Measurements from ENCODE around the gene IL34.

The IL34 gene

DNA sequence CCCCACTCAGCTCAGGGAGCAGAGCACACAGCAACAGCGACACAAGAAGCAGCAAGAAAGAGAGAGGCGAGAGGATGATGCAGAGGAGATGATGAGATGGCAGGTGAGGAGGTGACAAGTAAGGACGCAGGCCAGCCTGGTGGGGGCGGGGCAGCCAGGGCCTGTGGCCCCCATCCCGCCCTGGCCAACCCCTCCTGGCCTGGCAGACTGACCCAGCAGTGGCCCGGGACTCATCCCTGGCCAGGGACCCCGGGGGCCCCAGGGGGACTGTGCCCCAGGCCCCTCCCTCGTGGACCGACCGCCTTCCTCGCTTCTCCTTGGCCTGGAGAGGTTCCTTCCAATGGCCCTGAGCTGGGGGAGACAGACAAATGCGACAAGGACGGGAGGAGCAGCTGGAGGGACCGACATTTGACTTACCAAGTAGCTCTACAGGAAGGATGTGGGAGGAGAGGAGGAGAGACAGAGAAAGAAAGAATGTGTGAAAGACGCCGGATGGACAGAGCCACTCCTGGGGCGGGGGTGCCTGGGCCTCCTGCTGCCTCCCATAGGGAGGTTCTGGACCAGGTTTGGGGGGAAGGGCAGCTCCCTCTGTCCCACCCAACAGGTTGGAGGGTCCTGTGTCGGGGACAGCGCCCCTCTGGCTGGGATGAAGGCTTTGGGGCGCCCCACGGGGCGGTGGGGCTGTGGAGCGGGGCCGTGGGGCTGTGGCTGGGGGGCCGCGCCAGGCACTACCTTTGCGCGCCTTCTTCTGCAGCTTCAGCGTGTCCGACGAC, 32.7 kb downstream of the IL34 start:
- DNase-seq = no peak

DNA sequence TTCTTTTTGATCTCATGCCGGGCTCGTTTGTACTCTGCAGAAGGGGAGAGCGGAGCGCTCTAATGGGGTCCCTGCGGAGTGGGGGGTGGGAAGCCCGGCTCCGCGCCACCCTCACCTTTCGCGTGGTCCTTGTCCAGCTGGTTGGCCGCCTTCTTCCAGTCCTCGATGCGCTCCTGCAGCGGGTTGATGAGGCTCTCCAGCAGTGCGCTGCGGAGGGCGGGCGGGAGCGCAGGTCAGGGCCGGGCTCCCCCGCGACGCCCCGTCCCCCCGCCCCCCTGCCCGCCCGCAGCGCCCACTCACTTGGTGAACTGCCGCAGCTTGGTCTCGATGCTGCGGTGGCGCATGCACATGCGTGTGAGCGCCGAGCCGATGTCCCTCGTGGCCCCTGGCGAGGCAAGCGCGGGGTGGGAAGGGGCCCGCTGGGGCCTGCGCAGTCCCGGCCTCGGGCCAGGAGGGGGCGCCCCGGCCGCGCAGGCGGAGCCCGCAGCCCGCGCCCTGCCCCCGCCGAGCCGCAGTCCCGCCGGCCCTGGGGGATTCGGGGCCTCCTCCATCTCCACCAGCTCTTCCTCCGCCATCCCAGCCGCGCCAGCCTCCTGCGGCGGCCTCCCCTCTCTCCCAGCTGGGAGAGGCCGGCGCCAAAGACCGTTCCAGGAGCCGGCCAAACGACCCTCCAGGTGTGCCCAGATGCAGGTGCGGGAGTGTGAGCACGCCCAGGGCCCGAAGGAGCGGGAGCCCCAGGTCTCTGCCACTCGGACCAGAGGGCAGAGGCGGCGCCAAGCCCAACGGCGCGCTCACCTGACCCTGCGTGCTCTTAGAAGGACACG, 33.5 kb downstream of the IL34 start:
- DNase-seq = peak; percentile 38

DNA sequence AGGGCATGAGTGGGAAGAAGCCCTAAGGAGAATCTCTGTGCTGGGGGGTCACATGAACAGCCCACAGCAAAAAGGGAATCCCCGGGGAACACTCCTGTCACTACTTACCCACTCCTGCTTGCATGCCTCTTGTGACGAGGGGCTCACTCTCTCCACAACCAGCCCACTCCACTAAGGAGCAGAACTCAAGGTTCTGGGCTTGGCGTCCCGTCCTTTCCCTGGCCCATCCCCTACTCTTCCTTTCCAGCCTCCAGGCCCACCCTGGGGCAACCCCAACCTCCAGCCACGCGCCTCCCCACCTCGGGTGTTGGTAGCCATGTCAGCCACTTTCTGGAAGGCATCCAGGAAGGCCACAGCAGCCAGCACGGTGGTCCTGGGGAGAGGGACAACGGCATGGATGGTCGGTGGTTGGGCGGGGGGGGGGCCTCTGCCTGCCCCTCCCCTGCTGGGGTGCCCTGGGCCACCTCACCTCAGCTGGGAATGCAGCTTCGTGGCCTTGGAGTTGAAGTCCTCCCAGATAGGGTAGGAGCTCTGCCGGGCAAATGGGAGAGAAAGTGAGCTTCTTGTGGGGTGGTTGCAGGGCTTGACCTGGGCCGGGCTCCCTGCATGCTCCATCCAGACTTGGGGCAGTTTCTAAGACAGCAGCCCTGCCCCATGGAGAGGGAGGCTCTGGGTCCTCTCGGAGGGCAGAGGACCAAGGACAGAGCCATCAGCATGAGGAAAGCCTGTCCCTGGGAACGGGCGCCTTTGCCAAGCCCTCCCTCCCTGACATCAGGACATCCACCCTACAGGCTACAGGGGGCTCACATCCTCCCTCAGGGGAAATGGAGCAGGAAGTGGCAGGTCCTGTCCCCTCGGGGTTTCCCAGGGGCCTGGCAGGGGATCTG, 34.4 kb downstream of the IL34 start:
- no peak for DNase-seq

DNA sequence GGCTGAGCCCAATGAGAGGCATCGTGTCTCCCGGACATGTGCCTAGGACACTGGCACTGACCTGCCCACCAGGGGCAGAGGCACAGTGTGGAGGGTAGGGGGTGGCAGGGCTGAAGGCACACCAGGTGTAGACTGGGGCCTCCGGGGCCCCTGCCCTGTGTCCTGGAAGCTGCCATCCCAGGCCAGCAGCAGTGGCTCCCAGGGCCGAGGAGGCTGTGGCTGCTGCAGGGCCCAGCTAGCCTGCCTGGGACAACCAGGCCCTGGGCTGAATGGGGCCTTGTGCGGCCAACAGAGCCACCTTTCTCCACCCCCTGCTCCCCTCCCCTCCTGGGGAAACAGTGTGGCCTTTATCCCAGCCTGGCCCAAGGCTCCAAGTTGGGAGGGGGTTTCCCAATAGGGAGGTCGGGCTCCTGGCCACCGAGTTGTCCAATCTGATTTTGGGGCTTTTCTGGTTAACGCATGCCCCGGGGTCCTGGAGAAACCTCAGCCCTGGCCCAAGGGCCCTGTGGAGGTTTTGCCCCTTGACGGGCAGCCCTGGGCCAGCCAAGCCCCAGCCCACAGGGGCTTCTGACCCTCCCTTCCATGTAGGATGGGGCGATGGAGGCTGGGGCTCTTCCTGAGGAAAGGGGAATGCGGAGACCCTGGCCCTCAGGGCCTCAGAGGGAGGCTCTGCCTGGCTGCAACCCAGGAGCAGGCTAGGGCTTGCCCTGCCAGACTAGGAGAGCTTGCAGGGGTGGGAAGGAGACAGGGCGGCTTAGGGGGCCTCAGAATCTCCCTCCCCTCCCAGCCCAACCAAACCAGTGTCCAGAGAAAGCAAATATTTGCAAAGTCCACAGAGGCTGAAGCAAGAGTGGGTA, 35.3 kb downstream of the IL34 start:
- DNase-seq = no peak

DNA sequence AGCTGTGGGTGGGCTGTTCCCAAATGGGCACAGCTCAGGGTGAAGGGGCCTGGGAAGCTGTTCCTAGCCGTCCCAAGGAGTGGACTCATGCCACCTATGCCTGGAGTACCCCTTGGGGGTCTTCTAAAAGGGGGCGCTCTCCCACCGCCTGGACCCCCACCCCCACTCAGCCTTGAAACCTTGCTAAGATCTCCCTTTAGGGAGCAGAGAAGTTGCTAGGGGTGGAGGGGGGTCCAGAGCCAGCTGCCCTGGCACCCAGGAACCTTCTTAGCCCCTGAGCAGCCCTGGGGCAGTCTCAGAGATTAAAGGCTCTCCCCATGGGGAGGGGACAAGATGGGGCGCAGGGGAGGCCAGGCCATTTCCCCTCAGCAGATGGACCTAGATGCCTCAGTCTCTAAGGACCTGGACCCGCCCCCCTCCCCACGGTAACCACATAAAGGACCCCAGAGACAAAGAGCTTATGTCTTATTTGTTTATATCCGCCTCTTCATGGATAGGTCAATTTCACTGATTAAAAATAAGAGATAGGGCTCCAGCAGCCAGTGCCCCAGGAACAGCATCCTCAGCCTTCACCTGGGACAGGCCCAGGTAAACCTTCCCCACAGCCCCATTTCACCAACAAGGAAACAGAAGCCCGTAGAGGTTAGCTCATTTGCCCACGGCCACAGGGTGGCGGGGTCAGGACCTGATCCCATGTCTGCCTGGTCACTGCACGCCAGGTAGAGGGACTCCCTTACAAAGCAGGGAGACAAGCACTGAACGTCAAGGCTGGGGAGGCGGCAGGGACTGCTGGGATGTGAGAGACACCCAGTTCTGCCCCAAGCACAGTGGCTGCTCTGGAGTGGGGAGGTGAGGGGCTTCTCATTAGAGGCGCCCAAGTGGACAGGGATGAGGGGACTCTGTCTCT, 36.1 kb downstream of the IL34 start:
- DNase-seq = no peak

DNA sequence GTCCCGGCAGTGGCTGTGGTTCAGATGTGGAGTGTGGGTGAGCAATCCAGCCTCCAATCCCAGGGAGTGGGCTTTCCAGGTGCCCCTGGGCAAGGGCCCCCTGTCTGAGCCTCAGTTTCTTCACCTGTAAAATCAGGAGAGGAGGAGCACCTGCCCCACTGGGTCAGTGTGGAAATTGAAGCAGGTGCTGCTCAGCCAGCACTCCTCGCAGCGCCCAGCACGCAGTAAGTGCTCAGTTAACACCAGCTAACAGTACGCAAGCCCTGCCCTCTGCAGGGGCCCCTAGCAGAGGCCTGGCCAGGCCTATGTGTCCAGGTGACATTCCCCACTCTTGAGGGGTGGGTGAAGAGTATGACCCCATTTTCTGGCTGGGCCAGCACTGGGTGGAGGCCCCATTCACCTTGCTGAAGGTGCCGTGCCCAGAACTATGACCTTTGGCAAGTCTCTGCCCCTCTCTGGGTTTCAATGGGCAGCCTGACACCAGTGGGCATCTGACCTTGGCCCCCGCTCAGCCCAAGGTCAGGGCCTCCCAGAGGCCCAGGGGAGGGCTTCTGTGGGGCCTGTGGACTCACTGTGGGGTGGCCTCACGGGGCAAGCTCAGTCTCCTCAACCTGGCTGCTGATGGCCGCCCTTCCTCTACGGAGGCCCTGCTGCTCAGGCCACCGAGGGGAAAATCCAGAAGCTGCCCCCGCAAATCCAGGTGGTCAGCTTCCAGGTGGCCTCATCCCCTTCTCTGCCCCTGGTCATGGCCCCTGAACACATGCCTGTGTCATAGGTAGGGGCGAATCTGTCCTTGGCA, 37.0 kb downstream of the IL34 start:
- no peak for DNase-seq

DNA sequence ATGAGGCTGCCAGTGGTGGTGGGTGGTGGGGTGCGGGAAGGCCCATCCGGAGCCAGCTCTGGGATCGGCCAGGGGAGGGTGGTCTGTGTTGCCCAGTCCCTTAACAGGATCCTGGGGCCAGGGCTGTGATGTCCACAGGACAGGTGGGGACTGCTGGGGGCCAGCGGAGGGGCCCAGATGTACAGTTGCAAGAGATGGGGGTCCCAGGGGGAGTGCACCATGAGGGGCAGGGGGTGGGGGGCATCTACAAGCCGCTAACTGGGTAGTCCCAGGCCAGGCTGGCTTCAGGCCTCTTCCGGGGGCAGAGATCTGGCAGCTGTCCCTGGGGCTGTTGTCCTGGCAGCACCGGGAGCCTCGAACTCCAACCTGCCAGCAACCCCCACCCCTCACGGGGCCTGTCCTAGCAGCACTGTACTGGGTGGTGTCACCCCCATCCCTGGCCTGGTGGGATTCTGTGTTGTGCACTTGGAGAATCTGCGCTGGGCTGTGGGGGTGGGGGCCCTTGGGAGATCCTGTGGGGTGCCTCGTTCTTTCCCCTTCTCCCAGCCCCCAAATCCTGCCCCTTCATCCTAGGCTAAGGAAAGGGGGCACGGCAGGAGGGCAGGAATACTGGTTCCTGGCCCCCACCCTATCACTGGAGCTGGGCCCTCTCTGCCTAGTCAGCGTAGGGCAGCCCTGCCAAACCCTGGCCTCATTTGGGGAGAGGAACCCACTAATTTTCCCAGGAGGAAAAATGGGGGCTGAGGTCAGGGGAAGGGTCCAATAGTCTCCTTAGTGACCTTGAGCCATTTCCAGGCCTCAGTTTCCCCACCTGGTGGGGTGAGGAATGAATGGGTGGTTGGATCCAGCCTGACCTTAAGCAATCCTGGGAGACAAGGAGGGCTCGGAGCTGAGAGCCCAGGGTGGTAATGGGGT, 38.0 kb downstream of the IL34 start:
- DNase-seq = no peak

DNA sequence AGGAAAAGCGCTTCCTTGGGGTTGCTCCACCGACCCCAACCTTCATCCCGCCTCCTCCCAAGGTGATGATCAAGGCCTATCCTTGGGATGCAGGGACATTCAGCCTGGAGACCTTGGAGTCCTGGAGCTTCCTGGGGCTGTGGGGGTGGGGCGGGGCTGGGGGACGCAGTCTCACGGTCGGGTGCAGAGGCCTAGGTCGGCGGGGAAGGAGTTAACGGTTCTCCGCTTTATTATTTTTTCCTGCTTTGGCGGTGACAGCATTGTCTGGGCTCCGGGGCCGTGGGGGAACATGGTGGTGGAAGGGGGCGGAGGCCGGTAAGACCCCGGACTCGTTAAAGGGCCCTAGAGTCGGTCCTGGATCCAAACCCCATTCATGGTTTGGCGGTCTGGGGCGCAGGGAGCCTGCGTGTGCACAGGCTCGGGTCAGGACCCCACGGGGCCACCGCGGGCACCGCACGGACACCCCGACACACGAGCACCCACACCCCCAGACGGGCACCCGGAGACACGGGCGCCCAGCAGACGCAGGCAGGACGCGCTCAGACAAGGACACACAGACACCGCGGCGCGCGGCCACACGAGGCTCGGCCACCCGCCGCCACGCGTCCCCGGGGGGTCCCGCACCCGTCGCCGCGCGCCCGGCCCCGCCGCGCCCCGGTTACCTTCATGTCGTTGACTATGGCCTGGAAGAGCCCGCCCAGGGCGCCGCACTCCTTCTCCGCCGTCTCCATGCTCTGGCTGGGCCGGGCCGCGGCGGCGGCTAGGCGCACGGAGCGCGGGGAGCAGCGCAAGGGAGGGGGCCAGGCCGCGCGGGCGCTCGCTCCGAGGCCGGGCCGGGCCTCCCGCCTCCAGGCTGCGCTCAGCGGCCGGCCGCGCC, 38.9 kb downstream of the IL34 start:
- DNase-seq = no peak

DNA sequence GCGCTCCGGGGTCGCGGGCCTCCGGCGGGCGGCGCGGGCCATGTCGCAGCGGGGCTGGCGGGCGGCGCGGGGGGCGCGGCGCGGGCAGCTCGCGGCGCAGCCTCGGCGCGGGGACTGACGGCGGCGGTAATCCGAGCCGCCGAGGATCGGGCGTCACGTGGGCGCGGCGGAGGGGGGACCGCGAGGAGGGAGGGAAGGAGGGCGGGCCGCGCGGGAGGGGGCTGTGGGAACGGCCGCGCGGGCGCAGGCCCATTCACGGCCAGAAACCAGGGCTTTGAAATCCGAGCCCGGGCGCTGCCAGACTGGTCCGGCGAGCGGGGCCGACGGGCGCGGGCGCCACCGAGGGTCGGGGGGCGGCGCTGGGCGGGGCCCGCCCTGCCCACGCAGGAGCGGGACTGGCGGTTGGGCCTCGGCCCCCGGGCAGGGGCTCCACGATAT, 39.6 kb downstream of the IL34 start, which contains the start of gene MTSS2:
MTSS2 (minus strand) TSS at position 116 of the 438 bp plus-strand sequence. CDS start 262 bp downstream, outside the sequence.
- DNase-seq = peak; percentile 86

DNA sequence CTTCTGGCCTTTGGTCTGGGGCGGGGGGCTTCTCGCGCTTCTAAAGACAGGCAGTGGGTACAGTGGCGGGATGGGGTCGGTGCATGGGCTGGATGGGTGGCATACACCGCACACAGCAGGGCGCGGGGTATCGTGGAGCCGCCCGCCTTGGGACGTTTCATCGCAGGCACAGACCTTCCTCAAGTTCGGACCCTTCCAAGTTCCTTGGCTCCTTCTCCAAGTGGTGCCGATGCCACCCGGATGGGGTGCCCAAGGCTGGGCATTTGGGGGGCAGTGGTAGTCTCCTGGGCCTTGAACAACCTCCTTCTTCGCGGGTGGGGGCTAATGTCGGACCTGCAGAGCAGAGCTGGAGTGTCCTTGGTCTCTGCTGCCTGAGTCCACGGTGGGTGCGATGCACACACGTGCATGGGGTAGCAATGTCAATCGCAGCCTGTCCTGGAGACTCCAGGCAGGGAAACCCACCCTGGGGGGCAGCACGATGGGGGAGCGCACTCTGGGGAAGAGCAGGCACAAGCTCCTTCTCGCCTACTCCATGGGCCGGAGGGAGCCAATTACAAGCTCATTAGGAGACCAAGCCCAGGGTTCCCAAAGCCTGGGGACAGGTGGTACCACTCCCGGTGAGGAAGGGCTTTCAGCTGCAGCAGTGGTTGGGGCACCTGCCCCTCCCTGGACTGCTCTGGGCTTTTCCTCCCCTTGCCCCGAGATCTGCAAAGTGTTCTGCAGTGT, 40.2 kb downstream of the IL34 start:
- no peak for DNase-seq

DNA sequence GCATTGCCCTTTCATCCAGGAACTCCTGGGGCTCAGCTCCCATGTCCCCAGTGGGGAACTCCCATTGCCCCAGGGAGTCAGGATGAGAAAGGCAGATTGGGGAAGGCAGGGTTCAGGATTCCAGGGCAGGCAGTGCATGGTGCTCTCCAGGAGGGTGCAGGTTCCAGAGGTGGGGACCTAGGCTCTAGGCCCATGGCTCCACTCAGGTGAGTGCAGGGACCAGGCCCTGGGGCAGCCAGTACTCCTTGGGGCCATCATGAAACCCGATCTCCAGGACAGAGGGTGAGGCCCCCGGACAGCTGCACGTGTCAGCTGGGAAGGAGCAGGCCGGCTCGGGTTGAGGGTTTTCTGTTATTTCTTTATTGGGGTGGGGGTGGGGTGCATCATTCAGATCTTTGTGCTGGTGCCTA, 40.7 kb downstream of the IL34 start:
- DNase-seq = no peak

DNA sequence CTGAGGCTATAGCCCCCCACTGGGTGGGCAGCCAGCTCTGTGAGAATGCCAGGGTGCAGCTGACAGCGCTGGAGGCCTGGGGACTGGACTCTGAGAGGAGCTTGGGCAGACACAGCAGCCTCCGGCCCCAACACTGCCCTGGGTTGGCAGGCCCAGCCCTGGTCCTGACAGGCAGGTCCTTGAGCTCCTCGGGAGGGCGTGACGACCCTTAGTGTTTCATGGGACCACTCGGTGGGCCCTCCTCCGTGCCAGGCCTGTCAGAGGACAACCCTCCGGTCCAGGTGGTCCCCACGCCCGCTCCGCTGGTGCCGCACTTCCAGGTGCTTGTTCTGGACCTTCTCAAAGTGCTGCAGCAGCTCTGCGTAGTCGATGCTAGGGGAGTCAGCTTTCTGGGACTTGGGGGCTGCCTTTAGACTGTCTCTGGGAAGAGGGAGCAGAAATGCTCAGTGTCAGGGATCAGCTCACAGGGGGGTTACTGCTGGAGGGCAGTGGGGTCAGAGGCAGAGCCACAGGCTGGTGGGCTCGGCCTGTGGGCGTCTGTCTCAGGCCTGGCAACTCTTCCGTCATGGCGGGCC, 41.4 kb downstream of the IL34 start:
- no peak for DNase-seq

DNA sequence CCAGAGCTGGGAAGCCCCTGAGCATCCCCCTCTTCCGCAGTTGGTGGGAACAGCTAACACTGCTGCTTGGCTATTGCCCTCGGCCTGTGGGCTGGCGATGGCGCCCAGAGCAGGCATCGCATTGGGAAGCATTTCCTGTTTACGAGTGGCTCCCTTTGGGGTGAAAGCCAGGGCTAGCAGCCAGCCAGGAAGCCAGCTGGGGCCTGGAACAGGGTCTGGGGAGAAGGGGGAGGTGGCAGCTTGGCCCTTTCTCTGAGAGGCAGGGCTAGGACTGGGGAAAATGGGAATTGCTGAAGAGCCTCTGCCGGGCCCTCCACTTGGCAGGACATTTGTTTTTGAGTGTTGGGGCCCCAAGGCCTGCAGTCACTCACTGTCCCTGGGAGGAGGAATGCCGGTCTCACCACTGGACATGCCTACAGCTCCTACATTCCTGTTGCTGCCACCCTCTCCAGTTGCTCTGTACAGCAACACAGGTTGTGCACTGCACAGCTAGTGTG, 41.9 kb downstream of the IL34 start:
- DNase-seq = peak; percentile 50

DNA sequence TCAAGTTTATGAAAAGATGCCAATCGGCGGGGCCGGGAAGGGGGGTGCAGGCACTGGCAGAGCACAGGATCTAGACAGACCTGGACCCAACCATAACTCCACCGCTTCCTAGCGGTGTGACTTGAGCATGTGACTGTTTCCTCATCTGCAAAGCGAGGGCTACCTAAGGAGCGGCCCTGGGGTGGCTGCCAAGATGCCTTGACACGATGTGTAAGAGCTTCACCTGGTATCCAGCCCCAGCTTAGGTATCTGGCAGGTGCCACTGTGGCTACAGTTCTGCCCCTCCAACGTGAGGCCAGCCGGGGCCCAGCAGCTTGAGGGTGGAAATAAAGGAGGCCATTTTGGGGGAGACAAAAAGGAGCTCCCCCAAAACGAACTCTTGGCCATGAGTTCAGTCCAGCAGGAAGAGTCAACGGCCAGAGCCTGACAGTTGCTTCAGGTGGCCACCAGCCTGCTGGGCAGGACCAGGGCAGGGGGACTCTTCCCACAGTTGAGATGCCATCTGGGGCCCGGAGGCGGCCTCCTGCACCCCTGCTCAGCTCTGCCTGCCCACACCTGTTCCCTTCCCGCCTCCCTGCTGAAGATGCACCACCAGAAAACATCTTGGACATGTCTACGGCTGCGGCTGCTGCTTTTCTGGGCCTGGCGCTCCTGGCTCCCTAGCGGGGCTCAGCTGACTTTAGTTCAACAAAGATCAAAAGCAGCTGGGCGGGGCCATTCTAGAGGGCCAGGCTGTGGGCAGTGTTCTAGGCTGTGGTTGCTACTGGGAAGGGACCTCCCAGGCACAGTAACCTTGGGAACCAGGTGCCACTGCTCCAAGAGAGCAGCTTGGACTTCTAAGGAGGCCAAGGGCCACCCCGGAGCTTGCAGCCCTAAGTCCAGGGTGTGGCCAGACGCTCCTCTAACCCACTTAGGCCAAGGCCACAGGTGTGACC, 42.9 kb downstream of the IL34 start:
- DNase-seq = no peak

Measured in fibroblast of skin of right quadriceps (primary cell).